ENCODE data around the gene RPA3.

The RPA3 gene

DNA sequence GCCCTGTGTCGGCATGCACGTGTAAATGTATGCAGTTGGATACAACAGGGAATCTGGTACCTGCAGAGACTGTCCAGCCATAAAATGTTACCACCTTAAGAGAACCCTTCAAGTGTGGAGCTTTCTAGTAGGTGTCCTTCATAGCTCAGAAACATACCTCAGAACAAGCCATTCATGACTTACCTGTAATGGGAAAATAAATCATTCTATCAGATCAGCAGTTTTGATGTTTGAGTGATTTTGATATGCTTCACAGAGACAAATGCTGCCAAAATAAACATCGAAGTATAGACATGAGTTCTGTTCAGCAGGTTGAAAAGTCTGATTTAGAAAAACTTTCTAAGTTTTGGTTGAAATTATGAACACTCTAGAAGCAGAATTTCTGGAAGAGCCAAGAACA, 111.4 kb downstream of the RPA3 start:
- TF ChIP-seq, protein P1, sequence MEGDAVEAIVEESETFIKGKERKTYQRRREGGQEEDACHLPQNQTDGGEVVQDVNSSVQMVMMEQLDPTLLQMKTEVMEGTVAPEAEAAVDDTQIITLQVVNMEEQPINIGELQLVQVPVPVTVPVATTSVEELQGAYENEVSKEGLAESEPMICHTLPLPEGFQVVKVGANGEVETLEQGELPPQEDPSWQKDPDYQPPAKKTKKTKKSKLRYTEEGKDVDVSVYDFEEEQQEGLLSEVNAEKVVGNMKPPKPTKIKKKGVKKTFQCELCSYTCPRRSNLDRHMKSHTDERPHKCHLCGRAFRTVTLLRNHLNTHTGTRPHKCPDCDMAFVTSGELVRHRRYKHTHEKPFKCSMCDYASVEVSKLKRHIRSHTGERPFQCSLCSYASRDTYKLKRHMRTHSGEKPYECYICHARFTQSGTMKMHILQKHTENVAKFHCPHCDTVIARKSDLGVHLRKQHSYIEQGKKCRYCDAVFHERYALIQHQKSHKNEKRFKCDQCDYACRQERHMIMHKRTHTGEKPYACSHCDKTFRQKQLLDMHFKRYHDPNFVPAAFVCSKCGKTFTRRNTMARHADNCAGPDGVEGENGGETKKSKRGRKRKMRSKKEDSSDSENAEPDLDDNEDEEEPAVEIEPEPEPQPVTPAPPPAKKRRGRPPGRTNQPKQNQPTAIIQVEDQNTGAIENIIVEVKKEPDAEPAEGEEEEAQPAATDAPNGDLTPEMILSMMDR (IDR thresholded peaks at IDR 0.05; ENCODE audit: low read depth, low read length): no peak
- TF ChIP-seq POLR2A (IDR thresholded peaks at IDR 0.05; ENCODE audit: extremely low read depth, insufficient read length) (no peak), MYC (IDR thresholded peaks at IDR 0.05; ENCODE audit: low read depth, low read length) (no peak)
- TF ChIP-seq, protein P2, sequence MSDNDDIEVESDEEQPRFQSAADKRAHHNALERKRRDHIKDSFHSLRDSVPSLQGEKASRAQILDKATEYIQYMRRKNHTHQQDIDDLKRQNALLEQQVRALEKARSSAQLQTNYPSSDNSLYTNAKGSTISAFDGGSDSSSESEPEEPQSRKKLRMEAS (IDR thresholded peaks at IDR 0.05; ENCODE audit: low read depth, low read length): no peak
- no peak overlapping the region for H3K4me3 ChIP-seq (ENCODE audit: low read depth, low read length)
- DNase-seq (ENCODE audit: low read depth): no peak

- DNase-seq (ENCODE audit: low read depth): peak; percentile 26
- H3K4me3 ChIP-seq (ENCODE audit: low read depth, low read length): no peak overlapping the region
- TF ChIP-seq, protein P1 (IDR thresholded peaks at IDR 0.05; ENCODE audit: low read depth, low read length): no peak
- no peak for TF ChIP-seq MYC (IDR thresholded peaks at IDR 0.05; ENCODE audit: low read depth, low read length)
- TF ChIP-seq, protein P2 (IDR thresholded peaks at IDR 0.05; ENCODE audit: low read depth, low read length): no peak
- TF ChIP-seq POLR2A (IDR thresholded peaks at IDR 0.05; ENCODE audit: extremely low read depth, insufficient read length): no peak
Observed at GRCh38 chr7:7596176-7596575, 122.2 kb downstream of the RPA3 start.

- no peak overlapping the region for H3K4me3 ChIP-seq (ENCODE audit: low read depth, low read length)
- DNase-seq (ENCODE audit: low read depth): peak; percentile 45
- TF ChIP-seq MYC (IDR thresholded peaks at IDR 0.05; ENCODE audit: low read depth, low read length): no peak
- TF ChIP-seq, protein P1 (IDR thresholded peaks at IDR 0.05; ENCODE audit: low read depth, low read length): no peak
- TF ChIP-seq, protein P2 (IDR thresholded peaks at IDR 0.05; ENCODE audit: low read depth, low read length): no peak
- TF ChIP-seq POLR2A (IDR thresholded peaks at IDR 0.05; ENCODE audit: extremely low read depth, insufficient read length): no peak
Observed at GRCh38 chr7:7595451-7595850, 123.0 kb downstream of the RPA3 start.
